HT1080 (cell line): Measurements from ENCODE around the gene PET100. TPM values are rescaled to one million over a fixed set of nuclear protein-coding genes. Genes with fewer than 3 reads are reported as not detected.
"Not testable (repeated sequence)": the region's sequence is repeated elsewhere in the genome, so short reads cannot be mapped to it uniquely, and the experiment has no call there.

Source experiments
- DNase-seq: peaks from one replicate; pipeline ENCODE4 v3.0.0-alpha.2; 2015; ENCODE audit warnings: low read depth
- total RNA-seq: library from RNA; depleted of rRNA; stranded (reverse); fragments of >200 nt; shearing (Covaris generic); gene quantifications from 2 replicates; pipeline ENCODE4 v1.2.3, GENCODE V29; 2014

The PET100 gene
- total RNA-seq, 1 experiment from 2014 or later, result 18.5 TPM

GRCh38 chr19:7632340-7633203 lies 3.0 kb downstream of the PET100 start:
- no peak for DNase-seq

- DNase-seq, result no peak
These were observed 4.1 kb downstream of the PET100 start, which contains the start of gene PCP2 for GRCh38 chr19:7633698-7634097. TSS of gene PCP2 (minus strand) at chr19:7633719. CDS start at chr19:7633457, 262 bp downstream.

- DNase-seq, result no peak
These were observed 6.1 kb downstream of the PET100 start for GRCh38 chr19:7635670-7636069.

- no peak for DNase-seq
These were observed 6.7 kb downstream of the PET100 start for GRCh38 chr19:7636317-7636690.

- no peak for DNase-seq
These were observed 7.2 kb downstream of the PET100 start, which contains the start of gene STXBP2 for GRCh38 chr19:7636691-7637373. TSS of gene STXBP2 (plus strand) at chr19:7637110. CDS start at chr19:7637150, 40 bp downstream.

- DNase-seq, result no peak
These were observed 8.0 kb downstream of the PET100 start for GRCh38 chr19:7637374-7638256.

GRCh38 chr19:7638802-7639465 lies 9.3 kb downstream of the PET100 start:
- DNase-seq, result no peak

GRCh38 chr19:7639863-7640348 lies 10.3 kb downstream of the PET100 start:
- no peak for DNase-seq

GRCh38 chr19:7640803-7641202 lies 11.2 kb downstream of the PET100 start:
- no peak for DNase-seq

- DNase-seq, result no peak
These were observed 12.0 kb downstream of the PET100 start for GRCh38 chr19:7641290-7642276.

- no peak for DNase-seq
These were observed 12.9 kb downstream of the PET100 start for GRCh38 chr19:7642295-7643030.

GRCh38 chr19:7643031-7643415 lies 13.4 kb downstream of the PET100 start:
- DNase-seq, result no peak

- DNase-seq, result not testable (repeated sequence)
These were observed 14.3 kb downstream of the PET100 start for GRCh38 chr19:7643629-7644549.

- DNase-seq, result no peak
These were observed 14.9 kb downstream of the PET100 start for GRCh38 chr19:7644550-7644877.

- DNase-seq, result no peak
These were observed 15.6 kb downstream of the PET100 start for GRCh38 chr19:7645163-7645562.

GRCh38 chr19:7645656-7646425 lies 16.2 kb downstream of the PET100 start:
- no peak for DNase-seq

- no peak for DNase-seq
These were observed 16.8 kb downstream of the PET100 start for GRCh38 chr19:7646426-7646700.
